Measurements from ENCODE around the gene P3H1. TPM values are rescaled to one million over a fixed set of nuclear protein-coding genes. Genes with fewer than 3 reads are reported as not detected.

P3H1 gene
- total and polyA plus RNA-seq, 5 donors from 2014 or later = 12.6 to 30.4 (median 15.6) TPM

DNA sequence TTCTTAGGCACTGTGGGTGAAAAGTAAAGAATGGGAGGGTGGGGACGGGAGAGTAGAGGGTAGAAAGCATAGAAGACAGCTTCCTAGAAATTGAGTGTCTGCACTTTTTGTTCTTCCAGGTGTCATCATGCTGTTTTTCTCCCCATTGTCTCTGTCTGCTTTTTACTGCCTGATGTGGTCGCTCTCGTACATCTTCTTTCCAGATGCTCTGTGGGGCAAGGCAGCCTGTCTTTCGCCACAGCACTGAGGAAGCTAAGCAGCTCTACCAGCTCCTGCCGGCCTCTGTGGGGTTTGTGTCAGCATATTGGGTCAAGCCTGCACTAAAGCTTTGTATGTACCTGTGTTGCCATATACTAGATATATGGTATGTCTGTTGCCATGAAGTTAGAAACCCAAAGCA lies 31.2 kb upstream of the P3H1 start:
- no peak overlapping the region for H3K4me3 Mint-ChIP-seq
- no peak for ATAC-seq (ENCODE audit: low read depth in 2 of 2)
- H3K4me1 Mint-ChIP-seq = no peaks in the 10 kb centered on the region
- no peak overlapping the region for H3K4me3 ChIP-seq (ENCODE audit: low read depth, low read length)
- no peak overlapping the region for H3K27ac ChIP-seq (ENCODE audit: insufficient read depth, low read length, poor library complexity, severe bottlenecking)
- H3K27me3 ChIP-seq (ENCODE audit: control insufficient read depth, insufficient read depth, low read length) = no peaks in the 10 kb centered on the region
- no peaks in the 10 kb centered on the region for H3K9me3 Mint-ChIP-seq
- H3K27me3 Mint-ChIP-seq = peaks cover 14% of the 10 kb centered on the region
- no peaks in the 10 kb centered on the region for H3K9me3 ChIP-seq (ENCODE audit: control insufficient read depth in 2 of 2, low read length in 2 of 2)
- H3K4me1 ChIP-seq (ENCODE audit: control insufficient read depth, insufficient read depth, low read length, poor library complexity, severe bottlenecking) = no peaks in the 10 kb centered on the region
- H3K36me3 ChIP-seq (ENCODE audit: control insufficient read depth, insufficient read depth, low read length) = no peaks in the 10 kb centered on the region
- H3K27ac Mint-ChIP-seq = no peak overlapping the region
- peak in 1 of 3 donors; percentile 17 for DNase-seq
- H3K36me3 Mint-ChIP-seq = no peaks in the 10 kb centered on the region

DNA sequence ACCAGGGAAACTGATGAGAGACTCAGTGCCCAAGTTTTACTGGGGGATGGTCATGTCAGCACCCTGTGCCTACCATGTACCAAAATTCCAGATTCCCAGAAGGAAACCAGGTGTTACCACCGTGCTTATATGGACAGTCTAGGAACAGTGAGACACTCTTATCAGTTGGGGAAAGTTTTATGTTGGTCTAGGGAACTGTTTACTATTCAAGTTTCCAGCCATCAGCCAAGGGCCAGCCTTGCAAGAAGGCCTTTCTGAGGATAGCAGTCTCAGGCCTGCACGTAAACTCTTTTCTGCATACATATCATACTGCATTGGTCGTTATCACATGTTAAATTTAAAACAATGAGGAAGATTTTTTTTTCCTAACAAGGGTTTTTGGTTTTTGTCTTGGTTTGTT lies 30.6 kb upstream of the P3H1 start:
- ATAC-seq (ENCODE audit: low read depth in 2 of 2) (no peak), DNase-seq (no peak)
- no peaks in the 10 kb centered on the region for H3K4me1 ChIP-seq (ENCODE audit: control insufficient read depth, insufficient read depth, low read length, poor library complexity, severe bottlenecking)
- H3K36me3 Mint-ChIP-seq = no peaks in the 10 kb centered on the region
- no peaks in the 10 kb centered on the region for H3K9me3 Mint-ChIP-seq
- no peak overlapping the region for H3K4me3 ChIP-seq (ENCODE audit: low read depth, low read length)
- H3K36me3 ChIP-seq (ENCODE audit: control insufficient read depth, insufficient read depth, low read length) = no peaks in the 10 kb centered on the region
- H3K27me3 Mint-ChIP-seq = peaks cover 14% of the 10 kb centered on the region
- no peak overlapping the region for H3K4me3 Mint-ChIP-seq
- no peak overlapping the region for H3K27ac ChIP-seq (ENCODE audit: insufficient read depth, low read length, poor library complexity, severe bottlenecking)
- no peaks in the 10 kb centered on the region for H3K4me1 Mint-ChIP-seq
- peak overlapping the region in 1 of 3 donors; percentile 55 for H3K27ac Mint-ChIP-seq
- H3K27me3 ChIP-seq (ENCODE audit: control insufficient read depth, insufficient read depth, low read length) = no peaks in the 10 kb centered on the region
- no peaks in the 10 kb centered on the region for H3K9me3 ChIP-seq (ENCODE audit: control insufficient read depth in 2 of 2, low read length in 2 of 2)

DNA sequence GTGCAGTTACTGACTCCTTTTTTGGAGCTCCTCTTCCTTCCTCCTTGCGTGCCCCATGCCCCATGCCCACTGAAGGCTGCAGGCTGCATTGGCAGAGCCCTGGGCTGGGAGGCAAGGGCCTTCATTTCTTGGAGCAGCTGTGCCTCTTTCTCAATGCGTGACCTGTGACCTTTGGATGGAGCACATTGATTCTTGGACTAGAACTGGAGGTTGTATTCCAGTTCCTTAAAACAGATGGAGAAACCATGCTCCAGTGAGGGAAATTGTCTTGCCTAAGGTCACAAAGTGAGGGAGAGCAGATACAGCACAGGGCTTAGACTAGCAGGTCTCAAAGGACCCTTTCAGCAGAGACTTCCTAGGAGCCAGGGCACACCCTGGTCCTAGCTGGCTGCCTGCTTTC lies 27.0 kb upstream of the P3H1 start:
- H3K4me3 Mint-ChIP-seq = no peak overlapping the region
- no peak for DNase-seq
- no peaks in the 10 kb centered on the region for H3K36me3 Mint-ChIP-seq
- no peak overlapping the region for H3K27ac Mint-ChIP-seq
- Histone ChIP-seq H3K36me3 (ENCODE audit: control insufficient read depth, insufficient read depth, low read length) (no peaks in the 10 kb centered on the region), H3K4me1 (ENCODE audit: control insufficient read depth, insufficient read depth, low read length, poor library complexity, severe bottlenecking) (no peaks in the 10 kb centered on the region), H3K27ac (ENCODE audit: insufficient read depth, low read length, poor library complexity, severe bottlenecking) (no peak overlapping the region), H3K27me3 (ENCODE audit: control insufficient read depth, insufficient read depth, low read length) (no peaks in the 10 kb centered on the region), H3K4me3 (ENCODE audit: low read depth, low read length) (no peak overlapping the region), H3K9me3 (ENCODE audit: control insufficient read depth in 2 of 2, low read length in 2 of 2) (no peaks in the 10 kb centered on the region)
- no peaks in the 10 kb centered on the region for H3K4me1 Mint-ChIP-seq
- no peaks in the 10 kb centered on the region for H3K27me3 Mint-ChIP-seq
- no peak for ATAC-seq (ENCODE audit: low read depth in 2 of 2)
- H3K9me3 Mint-ChIP-seq = no peaks in the 10 kb centered on the region

DNA sequence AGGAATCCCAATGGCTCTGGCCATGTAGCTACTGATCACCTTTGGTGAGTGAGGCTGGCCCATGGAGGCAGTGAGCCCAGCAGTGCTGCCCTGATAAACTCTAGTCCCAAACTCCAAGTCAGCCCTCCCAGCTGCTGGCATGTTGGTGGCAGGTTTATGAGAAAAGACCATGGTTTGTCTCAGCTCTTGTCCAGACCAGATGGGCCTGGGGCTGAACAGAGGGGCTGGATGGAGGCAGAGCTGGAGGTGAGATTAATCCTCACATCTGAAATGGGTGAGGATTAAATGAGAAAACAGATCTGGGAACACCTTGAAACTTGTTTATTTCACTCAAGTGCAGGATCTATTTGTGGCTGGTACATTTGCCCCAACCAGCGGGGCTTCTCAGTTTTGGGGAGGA lies 21.2 kb upstream of the P3H1 start:
- H3K9me3 Mint-ChIP-seq = no peaks in the 10 kb centered on the region
- Histone ChIP-seq H3K27me3 (ENCODE audit: control insufficient read depth, insufficient read depth, low read length) (no peaks in the 10 kb centered on the region), H3K27ac (ENCODE audit: insufficient read depth, low read length, poor library complexity, severe bottlenecking) (no peak overlapping the region), H3K36me3 (ENCODE audit: control insufficient read depth, insufficient read depth, low read length) (no peaks in the 10 kb centered on the region), H3K4me3 (ENCODE audit: low read depth, low read length) (no peak overlapping the region), H3K9me3 (ENCODE audit: control insufficient read depth in 2 of 2, low read length in 2 of 2) (no peaks in the 10 kb centered on the region), H3K4me1 (ENCODE audit: control insufficient read depth, insufficient read depth, low read length, poor library complexity, severe bottlenecking) (peaks cover 15% of the 10 kb centered on the region)
- DNase-seq (no peak), ATAC-seq (ENCODE audit: low read depth in 2 of 2) (no peak)
- peak overlapping the region in 1 of 4 donors; percentile 76 for H3K4me3 Mint-ChIP-seq
- peak overlapping the region in 1 of 3 donors; percentile 12 for H3K27ac Mint-ChIP-seq
- no peaks in the 10 kb centered on the region for H3K27me3 Mint-ChIP-seq
- H3K36me3 Mint-ChIP-seq = peaks cover 7% of the 10 kb centered on the region
- peaks cover 10 to 20% (median 14%) of the 10 kb centered on the region in 4 donors for H3K4me1 Mint-ChIP-seq

DNA sequence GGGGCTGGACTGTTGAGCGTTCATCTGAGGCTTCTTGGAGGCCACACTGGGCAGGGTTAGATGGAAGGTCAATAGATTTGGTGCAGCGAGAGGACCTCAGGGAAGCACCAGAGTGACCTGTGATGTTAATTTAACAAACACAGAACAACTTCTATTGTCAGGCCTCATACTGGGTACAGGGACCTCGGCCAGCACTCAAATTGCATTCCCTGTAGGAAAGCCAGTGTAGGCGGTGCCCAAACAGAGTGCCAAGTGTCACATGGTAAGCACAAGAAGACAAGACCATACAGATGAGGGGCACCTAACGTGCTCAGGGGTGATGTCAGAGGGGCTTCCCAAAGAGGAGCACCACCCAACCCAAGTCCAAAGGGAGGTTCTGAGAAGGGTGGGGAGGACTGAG lies 19.3 kb upstream of the P3H1 start:
- Mint-ChIP-seq H3K27me3 (no peaks in the 10 kb centered on the region), H3K36me3 (peaks cover 13% of the 10 kb centered on the region), H3K4me3 (peak overlapping the region; percentile 80 to 90 (median 88)), H3K9me3 (no peaks in the 10 kb centered on the region), H3K27ac (peak overlapping the region in 2 of 3 donors; percentile 38 to 85), H3K4me1 (peaks cover 10 to 20% (median 14%) of the 10 kb centered on the region in 4 donors)
- ATAC-seq (ENCODE audit: low read depth in 2 of 2) = no peak
- H3K9me3 ChIP-seq (ENCODE audit: control insufficient read depth in 2 of 2, low read length in 2 of 2) = no peaks in the 10 kb centered on the region
- no peak for DNase-seq
- H3K4me1 ChIP-seq (ENCODE audit: control insufficient read depth, insufficient read depth, low read length, poor library complexity, severe bottlenecking) = peaks cover 15% of the 10 kb centered on the region
- H3K4me3 ChIP-seq (ENCODE audit: low read depth, low read length) = no peak overlapping the region
- no peak overlapping the region for H3K27ac ChIP-seq (ENCODE audit: insufficient read depth, low read length, poor library complexity, severe bottlenecking)
- H3K27me3 ChIP-seq (ENCODE audit: control insufficient read depth, insufficient read depth, low read length) = no peaks in the 10 kb centered on the region
- H3K36me3 ChIP-seq (ENCODE audit: control insufficient read depth, insufficient read depth, low read length) = peaks cover under 1% of the 10 kb centered on the region

DNA sequence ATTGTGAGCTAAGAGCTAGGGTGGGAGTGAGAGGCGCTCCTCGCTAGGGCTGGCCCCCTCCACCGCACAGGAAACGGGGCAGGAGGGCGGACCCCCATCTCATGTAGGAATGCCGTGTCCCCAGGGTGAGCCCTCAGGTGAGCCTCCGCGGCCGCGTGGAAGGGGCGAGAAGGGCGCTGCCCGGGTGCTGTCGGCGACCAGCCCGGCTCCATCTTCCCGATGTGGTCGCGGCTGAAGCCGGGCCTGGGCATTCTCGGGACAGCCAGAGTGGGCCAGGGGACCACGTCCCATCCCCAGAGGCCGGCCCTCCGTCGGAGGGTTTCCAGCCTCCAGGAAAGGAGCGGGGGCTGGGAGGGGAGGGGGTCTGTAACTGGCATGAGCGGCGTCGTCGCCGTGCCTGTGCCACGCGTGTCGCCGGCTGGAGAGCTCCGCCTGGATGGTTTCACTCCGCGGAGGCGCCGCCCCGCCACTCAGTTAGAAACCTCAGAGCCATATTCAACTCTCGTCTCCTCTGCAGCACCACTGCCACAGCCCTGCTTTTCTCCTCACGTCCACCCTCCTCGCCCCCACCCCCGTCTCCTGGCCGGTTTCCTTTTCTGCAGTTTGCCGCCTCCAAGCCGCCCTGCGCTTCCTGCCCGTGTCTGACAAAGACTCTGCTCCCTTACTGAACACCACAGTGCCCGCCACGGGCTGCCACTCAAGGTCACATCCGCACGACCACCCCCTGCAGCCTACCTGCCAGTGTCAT lies 18.3 kb upstream of the P3H1 start, which contains the start of gene TMEM269:
TSS of gene TMEM269 (plus strand) at position 46 of the 748 bp plus-strand sequence. CDS start 4,903 bp downstream, outside the sequence.
- Mint-ChIP-seq H3K27ac (peak within 1 kb of the TSS; percentile 75 to 93 (median 85)), H3K4me1 (peaks cover 10 to 20% (median 14%) of the 10 kb centered on the region in 4 donors), H3K36me3 (peaks cover 23% of the 10 kb centered on the region), H3K9me3 (no peaks in the 10 kb centered on the region), H3K4me3 (peak within 1 kb of the TSS; percentile 80 to 90 (median 88)), H3K27me3 (no peaks in the 10 kb centered on the region)
- Histone ChIP-seq H3K36me3 (ENCODE audit: control insufficient read depth, insufficient read depth, low read length) (peaks cover 6% of the 10 kb centered on the region), H3K4me1 (ENCODE audit: control insufficient read depth, insufficient read depth, low read length, poor library complexity, severe bottlenecking) (peaks cover 15% of the 10 kb centered on the region), H3K27me3 (ENCODE audit: control insufficient read depth, insufficient read depth, low read length) (no peaks in the 10 kb centered on the region), H3K27ac (ENCODE audit: insufficient read depth, low read length, poor library complexity, severe bottlenecking) (no peak within 1 kb of the TSS), H3K9me3 (ENCODE audit: control insufficient read depth in 2 of 2, low read length in 2 of 2) (no peaks in the 10 kb centered on the region), H3K4me3 (ENCODE audit: low read depth, low read length) (peak within 1 kb of the TSS; percentile 59)
- ATAC-seq (ENCODE audit: low read depth in 2 of 2) = peak; percentile 68 to 75
- peak in 2 of 3 donors; percentile 39 to 74 for DNase-seq

DNA sequence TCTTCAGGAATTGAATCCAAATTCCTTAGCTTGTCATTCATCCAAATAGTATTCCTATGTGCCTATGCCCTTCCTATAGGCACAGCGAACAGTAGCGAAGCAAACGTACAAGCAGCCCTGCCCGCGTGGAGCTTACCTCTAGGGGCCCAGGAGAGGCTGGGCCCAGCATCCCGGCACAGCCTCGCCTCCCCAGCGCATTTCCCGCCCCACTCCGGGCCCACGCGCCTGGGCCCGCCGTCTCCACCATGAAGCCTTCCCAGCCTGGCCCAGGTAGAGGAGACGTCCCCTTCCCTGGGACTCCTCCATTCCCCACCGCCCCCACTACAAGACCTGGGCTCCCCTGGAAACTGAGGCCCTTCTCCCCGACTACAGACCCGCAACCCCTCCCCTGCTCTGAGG lies 17.7 kb upstream of the P3H1 start:
- Mint-ChIP-seq H3K36me3 (peaks cover 25% of the 10 kb centered on the region), H3K27ac (peak overlapping the region in 2 of 3 donors; percentile 27 to 92), H3K27me3 (no peaks in the 10 kb centered on the region), H3K9me3 (no peaks in the 10 kb centered on the region), H3K4me1 (peaks cover 10 to 20% (median 15%) of the 10 kb centered on the region in 4 donors), H3K4me3 (peak overlapping the region in 3 of 4 donors; percentile 24 to 52 (median 36))
- Histone ChIP-seq H3K27me3 (ENCODE audit: control insufficient read depth, insufficient read depth, low read length) (no peaks in the 10 kb centered on the region), H3K27ac (ENCODE audit: insufficient read depth, low read length, poor library complexity, severe bottlenecking) (no peak overlapping the region), H3K9me3 (ENCODE audit: control insufficient read depth in 2 of 2, low read length in 2 of 2) (no peaks in the 10 kb centered on the region), H3K36me3 (ENCODE audit: control insufficient read depth, insufficient read depth, low read length) (peaks cover 10% of the 10 kb centered on the region), H3K4me3 (ENCODE audit: low read depth, low read length) (no peak overlapping the region), H3K4me1 (ENCODE audit: control insufficient read depth, insufficient read depth, low read length, poor library complexity, severe bottlenecking) (peaks cover 15% of the 10 kb centered on the region)
- no peak for ATAC-seq (ENCODE audit: low read depth in 2 of 2)
- DNase-seq = no peak

DNA sequence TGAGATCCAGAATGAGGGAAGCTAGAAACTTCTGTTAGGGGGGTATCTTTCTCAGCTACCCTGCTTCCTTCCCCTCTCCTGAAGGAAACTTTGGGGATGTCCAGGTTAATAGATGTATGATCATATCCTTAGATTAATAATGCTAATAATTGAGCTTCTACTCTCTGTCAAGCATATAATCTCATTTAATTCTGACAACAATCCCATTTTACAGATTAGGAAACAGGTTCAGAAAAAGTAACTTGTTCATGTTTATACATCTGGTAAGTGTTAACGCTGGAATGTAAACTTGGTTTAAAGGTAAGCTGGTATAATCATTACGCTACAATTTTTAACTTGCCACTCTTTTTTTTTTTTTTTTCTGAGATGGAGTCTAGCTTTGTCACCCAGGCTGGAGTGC lies 16.3 kb upstream of the P3H1 start:
- H3K27me3 Mint-ChIP-seq = no peaks in the 10 kb centered on the region
- no peak overlapping the region for H3K4me3 ChIP-seq (ENCODE audit: low read depth, low read length)
- peaks cover 0 to 1% (median 0%) of the 10 kb centered on the region in 7 donors for H3K9me3 Mint-ChIP-seq
- no peak overlapping the region for H3K27ac Mint-ChIP-seq
- ATAC-seq (ENCODE audit: low read depth in 2 of 2) = no peak
- peaks cover 34% of the 10 kb centered on the region for H3K36me3 Mint-ChIP-seq
- H3K27ac ChIP-seq (ENCODE audit: insufficient read depth, low read length, poor library complexity, severe bottlenecking) = no peak overlapping the region
- no peak for DNase-seq
- no peaks in the 10 kb centered on the region for H3K27me3 ChIP-seq (ENCODE audit: control insufficient read depth, insufficient read depth, low read length)
- H3K4me1 ChIP-seq (ENCODE audit: control insufficient read depth, insufficient read depth, low read length, poor library complexity, severe bottlenecking) = peaks cover 15% of the 10 kb centered on the region
- H3K4me3 Mint-ChIP-seq = peak overlapping the region in 1 of 4 donors; percentile 54
- H3K4me1 Mint-ChIP-seq = peaks cover 10 to 21% (median 17%) of the 10 kb centered on the region in 4 donors
- H3K9me3 ChIP-seq (ENCODE audit: control insufficient read depth in 2 of 2, low read length in 2 of 2) = no peaks in the 10 kb centered on the region
- peaks cover 14% of the 10 kb centered on the region for H3K36me3 ChIP-seq (ENCODE audit: control insufficient read depth, insufficient read depth, low read length)

Data from CD4-positive, CD25-positive, alpha-beta regulatory T cell (primary cell).